Spinal cord (tissue), 10 donors: ENCODE results near the gene PRSS50. TPM values are rescaled to one million over a fixed set of nuclear protein-coding genes. Genes with fewer than 3 reads are reported as not detected.

ENCODE experiments used
- DNase-seq, 6 donors: peaks; one replicate each; pipeline versions ENCODE4 v3.0.0 to v3.0.0-alpha.2; 2013 to 2015; ENCODE audit warnings: low spot score in 6 of 6, low read depth in 4 of 6
- H3K27ac ChIP-seq: one replicate; pipeline ENCODE4 v1.5.1; 2013; ENCODE audit warnings: low read depth, low read length, control low read depth
- H3K27me3 ChIP-seq: one replicate; pipeline ENCODE4 v1.6.1; 2013; ENCODE audit warnings: low read length; ENCODE audit not compliant: control insufficient read depth, insufficient read depth
- H3K36me3 ChIP-seq: one replicate; pipeline ENCODE4 v1.6.1; 2013; ENCODE audit warnings: low read length; ENCODE audit not compliant: control insufficient read depth, insufficient read depth
- H3K4me1 ChIP-seq: one replicate; pipeline ENCODE4 v1.6.1; 2013; ENCODE audit warnings: low read length; ENCODE audit not compliant: control insufficient read depth, insufficient read depth
- H3K4me3 ChIP-seq: one replicate; pipeline ENCODE4 v1.5.1; 2013; ENCODE audit warnings: low read depth, low read length, control low read depth
- H3K9me3 ChIP-seq: one replicate; pipeline ENCODE4 v1.6.1; 2013; ENCODE audit warnings: low read length; ENCODE audit not compliant: control insufficient read depth, insufficient read depth
- WGBS: methylation state at CpG from one replicate; pipeline ENCODE4 v1.1.5; 2013; ENCODE audit warnings: missing lambda C conversion rate; ENCODE audit not compliant: insufficient coverage; 5-methylcytosine and 5-hydroxymethylcytosine counted together
- polyA plus RNA-seq, 2 donors: library from polyadenylated mRNA; unstranded; fragments of 120-200 nt; gene quantifications; one replicate each; pipeline ENCODE4 v1.2.1, GENCODE V29; 2013; ENCODE audit not compliant: insufficient read length in 2 of 2
- total RNA-seq, 2 donors: library from RNA; depleted of rRNA in 1 of 2; stranded (reverse); fragments of 120-200 nt in 1 of 2; fragments of >200 nt in 1 of 2; gene quantifications; one replicate each; pipeline versions ENCODE4 v1.2.3 to v1.2.4, GENCODE V29; 2013 to 2014
- donor health status: healthy.

PRSS50 gene
- total and polyA plus RNA-seq, 4 donors = 0.33 to 0.59 (median 0.50) TPM; not detected in 1

- H3K9me3 ChIP-seq = no peaks in the 10 kb centered on the region
- H3K36me3 ChIP-seq = peaks cover 3% of the 10 kb centered on the region
- H3K4me3 ChIP-seq = no peak overlapping the region
- H3K27me3 ChIP-seq = no peaks in the 10 kb centered on the region
- no peak for DNase-seq
- 88% methylated on average over 6 of the region's 6 CpGs for WGBS
- H3K27ac ChIP-seq = no peak overlapping the region
- H3K4me1 ChIP-seq = peaks cover 9% of the 10 kb centered on the region
These were observed 45.3 kb downstream of the PRSS50 start for GRCh38 chr3:46672349-46672695.

- Histone ChIP-seq H3K36me3 (peaks cover under 1% of the 10 kb centered on the region), H3K27me3 (no peaks in the 10 kb centered on the region), H3K4me1 (peaks cover 5% of the 10 kb centered on the region), H3K27ac (no peak overlapping the region), H3K9me3 (no peaks in the 10 kb centered on the region), H3K4me3 (no peak overlapping the region)
- 93% methylated on average over 20 of the region's 25 CpGs for WGBS
- DNase-seq = no peak
These were observed 45.9 kb downstream of the PRSS50 start for GRCh38 chr3:46671541-46672348.

- Histone ChIP-seq H3K4me3 (no peak overlapping the region), H3K9me3 (no peaks in the 10 kb centered on the region), H3K27me3 (no peaks in the 10 kb centered on the region), H3K4me1 (peaks cover 11% of the 10 kb centered on the region), H3K36me3 (no peaks in the 10 kb centered on the region), H3K27ac (no peak overlapping the region)
- 78% methylated on average over 4 of the region's 4 CpGs for WGBS
- no peak for DNase-seq
These were observed 46.7 kb downstream of the PRSS50 start for GRCh38 chr3:46670891-46671427.

- Histone ChIP-seq H3K36me3 (no peaks in the 10 kb centered on the region), H3K27me3 (no peaks in the 10 kb centered on the region), H3K9me3 (no peaks in the 10 kb centered on the region), H3K27ac (no peak overlapping the region), H3K4me3 (no peak overlapping the region), H3K4me1 (peaks cover 9% of the 10 kb centered on the region)
- 72% methylated on average over 8 of the region's 17 CpGs for WGBS
- DNase-seq = no peak
These were observed 47.4 kb downstream of the PRSS50 start for GRCh38 chr3:46670000-46670890.

GRCh38 chr3:46669191-46669999 is 48.3 kb downstream of the PRSS50 start:
- Histone ChIP-seq H3K27me3 (no peaks in the 10 kb centered on the region), H3K4me3 (no peak overlapping the region), H3K4me1 (peaks cover 13% of the 10 kb centered on the region), H3K36me3 (no peaks in the 10 kb centered on the region), H3K9me3 (no peaks in the 10 kb centered on the region), H3K27ac (no peak overlapping the region)
- WGBS = 91% methylated on average over 9 of the region's 9 CpGs
- no peak for DNase-seq

- no peaks in the 10 kb centered on the region for H3K36me3 ChIP-seq
- WGBS = 93% methylated on average over 1 of the region's 2 CpGs
- no peak overlapping the region for H3K27ac ChIP-seq
- H3K27me3 ChIP-seq = no peaks in the 10 kb centered on the region
- H3K9me3 ChIP-seq = no peaks in the 10 kb centered on the region
- no peak for DNase-seq
- peaks cover 21% of the 10 kb centered on the region for H3K4me1 ChIP-seq
- H3K4me3 ChIP-seq = no peak overlapping the region
These were observed 49.1 kb downstream of the PRSS50 start for GRCh38 chr3:46668591-46668990.

GRCh38 chr3:46668116-46668515 is 49.6 kb downstream of the PRSS50 start:
- Histone ChIP-seq H3K9me3 (no peaks in the 10 kb centered on the region), H3K4me1 (peaks cover 25% of the 10 kb centered on the region), H3K36me3 (no peaks in the 10 kb centered on the region), H3K4me3 (no peak overlapping the region), H3K27ac (no peak overlapping the region), H3K27me3 (no peaks in the 10 kb centered on the region)
- 76% methylated on average over 8 of the region's 8 CpGs for WGBS
- DNase-seq = no peak

- DNase-seq = no peak
- 95% methylated on average over 9 of the region's 9 CpGs for WGBS
- Histone ChIP-seq H3K27ac (no peak overlapping the region), H3K4me1 (peaks cover 30% of the 10 kb centered on the region), H3K4me3 (no peak overlapping the region), H3K9me3 (no peaks in the 10 kb centered on the region), H3K36me3 (no peaks in the 10 kb centered on the region), H3K27me3 (no peaks in the 10 kb centered on the region)
These were observed 50.0 kb downstream of the PRSS50 start for GRCh38 chr3:46667657-46668056.

- Histone ChIP-seq H3K36me3 (no peaks in the 10 kb centered on the region), H3K4me1 (peaks cover 35% of the 10 kb centered on the region), H3K4me3 (no peak overlapping the region), H3K27ac (no peak overlapping the region), H3K27me3 (no peaks in the 10 kb centered on the region), H3K9me3 (no peaks in the 10 kb centered on the region)
- DNase-seq = no peak
- WGBS = 74% methylated on average over 8 of the region's 8 CpGs
These were observed 50.5 kb downstream of the PRSS50 start for GRCh38 chr3:46667061-46667621.
